Colonic mucosa (tissue), 4 donors: ENCODE measurements around the gene DKK3. TPM values are rescaled to one million over a fixed set of nuclear protein-coding genes. Genes with fewer than 3 reads are reported as not detected.

Experiments used
- DNase-seq: peaks from one replicate; pipeline ENCODE4 v3.0.0-alpha.2; 2020
- H3K27ac ChIP-seq: fragments of 200-600 bp; one replicate; pipeline ENCODE4 v1.8.0; 2021
- H3K27me3 ChIP-seq: fragments of 200-600 bp; one replicate; pipeline ENCODE4 v1.8.0; 2021
- H3K36me3 ChIP-seq: fragments of 200-600 bp; one replicate; pipeline ENCODE4 v1.8.0; 2021
- H3K4me1 ChIP-seq: fragments of 200-600 bp; one replicate; pipeline ENCODE4 v1.8.0; 2021; ENCODE audit warnings: mild to moderate bottlenecking
- H3K4me3 ChIP-seq: fragments of 200-600 bp; one replicate; pipeline ENCODE4 v1.8.0; 2021
- H3K9ac ChIP-seq, 2 donors: one replicate each; pipeline ENCODE4 v1.7.0; 2013; ENCODE audit warnings: control low read depth in 2 of 2, low read depth in 2 of 2, low read length in 2 of 2
- H3K9me3 ChIP-seq: fragments of 200-600 bp; one replicate; pipeline ENCODE4 v1.8.0; 2021
- CTCF ChIP-seq: fragments of 200-600 bp; IDR thresholded peaks from one replicate; pipeline ENCODE4 v1.8.0; 2022; ENCODE audit warnings: antibody characterized with exemption, mild to moderate bottlenecking
- intact Hi-C: fragments of 100-400 bp; cut with DNase I; formaldehyde crosslinking; loops from one replicate; pipeline ENCODE4 v1.14.1; 2022
- total RNA-seq, 2 donors: library from RNA; stranded (reverse); fragmentation: NEBNext Ultra II Directional in 1 of 2; extraction: Animal tissue kit (Norgen Biotek cat#: 25700) in 1 of 2; gene quantifications; one replicate each; pipeline ENCODE4 v1.2.1, GENCODE V29; 2021
- donor health status: healthy.
- donor health status: DM: no; HTN: no; CAD: no.
- donor health status: DM: no; HTN: no; CAD: no.

The DKK3 gene
- total RNA-seq = 10 to 100 TPM in 1 of 2 donors, 1 to 10 TPM in 1; 7.4 to 19.6 TPM

- Histone ChIP-seq H3K27ac (peak within 1 kb of the TSS; percentile 12), H3K4me3 (peak within 1 kb of the TSS; percentile 39)
These were observed at the start of gene DKK3 for GRCh38 chr11:12007769-12008737. TSS of gene DKK3 (minus strand) at chr11:12008626. CDS start at chr11:12008582, 44 bp downstream.

GRCh38 chr11:12057299-12057980 lies 49.0 kb upstream of the DKK3 start:
- no peaks in the 10 kb centered on the region for H3K4me1 ChIP-seq
- no peaks in the 10 kb centered on the region for H3K27me3 ChIP-seq
- no peak overlapping the region for H3K4me3 ChIP-seq
- intact Hi-C loops = no loop called here
- no peaks in the 10 kb centered on the region for H3K36me3 ChIP-seq
- no peak overlapping the region for H3K27ac ChIP-seq
- no peak for DNase-seq
- H3K9me3 ChIP-seq = no peaks in the 10 kb centered on the region
- no peak for TF ChIP-seq CTCF
- no peak overlapping the region for H3K9ac ChIP-seq

More at GRCh38 chr11:12007769-12008737, at the start of gene DKK3:
- DNase-seq = no peak
- H3K27me3 ChIP-seq = peaks cover 32% of the 10 kb centered on the region
- H3K4me1 ChIP-seq = no peaks in the 10 kb centered on the region
- no peak for TF ChIP-seq CTCF
- intact Hi-C loops = no loop called here
- no peaks in the 10 kb centered on the region for H3K9me3 ChIP-seq
- no peaks in the 10 kb centered on the region for H3K36me3 ChIP-seq
- H3K9ac ChIP-seq = peak within 1 kb of the TSS; percentile 30 to 41

- no peak overlapping the region for H3K4me3 ChIP-seq
- no peak for TF ChIP-seq CTCF
- no peaks in the 10 kb centered on the region for H3K9me3 ChIP-seq
- H3K27ac ChIP-seq = no peak overlapping the region
- no peak overlapping the region for H3K9ac ChIP-seq
- no peaks in the 10 kb centered on the region for H3K27me3 ChIP-seq
- intact Hi-C loops = no loop called here
- H3K4me1 ChIP-seq = no peaks in the 10 kb centered on the region
- DNase-seq = no peak
- H3K36me3 ChIP-seq = no peaks in the 10 kb centered on the region
These were observed 47.7 kb upstream of the DKK3 start for GRCh38 chr11:12056119-12056518.

GRCh38 chr11:12053606-12054361 lies 45.4 kb upstream of the DKK3 start:
- TF ChIP-seq CTCF = no peak
- no peak for DNase-seq
- no peak overlapping the region for H3K4me3 ChIP-seq
- intact Hi-C loops = no loop called here
- H3K9me3 ChIP-seq = no peaks in the 10 kb centered on the region
- no peak overlapping the region for H3K9ac ChIP-seq
- H3K27me3 ChIP-seq = no peaks in the 10 kb centered on the region
- no peaks in the 10 kb centered on the region for H3K4me1 ChIP-seq
- H3K36me3 ChIP-seq = no peaks in the 10 kb centered on the region
- H3K27ac ChIP-seq = no peak overlapping the region
